ENCODE data around the gene KMT2E.
"Not testable (repeated sequence)": the region's sequence is repeated elsewhere in the genome, so short reads cannot be mapped to it uniquely, and the experiment has no call there.

KMT2E gene

DNA sequence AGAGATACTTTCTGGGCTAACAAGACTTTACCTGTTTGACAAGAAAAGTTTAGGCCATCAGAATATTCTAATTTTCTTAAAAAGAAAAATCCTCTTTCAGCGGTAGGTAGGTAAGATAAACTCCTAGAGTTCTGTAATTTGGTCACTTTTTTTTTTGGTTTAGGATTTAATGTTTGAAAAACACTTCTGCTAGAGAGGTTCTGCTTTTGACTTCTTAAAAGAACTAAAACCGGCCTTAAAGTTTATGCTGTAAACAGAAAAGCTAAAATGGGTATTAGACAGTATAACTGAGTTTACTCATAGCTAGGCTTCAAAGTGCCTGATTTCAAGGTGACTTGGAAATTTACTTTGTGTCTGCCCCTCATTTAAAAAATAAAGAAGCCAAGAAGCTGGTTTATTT lies 21.7 kb upstream of the KMT2E start:
- no peak for TF ChIP-seq ZNF274 (IDR thresholded peaks at IDR 0.05; ENCODE audit: low read depth, low read length)
- no peak overlapping the region for H3K4me3 ChIP-seq (ENCODE audit: low read length)

DNA sequence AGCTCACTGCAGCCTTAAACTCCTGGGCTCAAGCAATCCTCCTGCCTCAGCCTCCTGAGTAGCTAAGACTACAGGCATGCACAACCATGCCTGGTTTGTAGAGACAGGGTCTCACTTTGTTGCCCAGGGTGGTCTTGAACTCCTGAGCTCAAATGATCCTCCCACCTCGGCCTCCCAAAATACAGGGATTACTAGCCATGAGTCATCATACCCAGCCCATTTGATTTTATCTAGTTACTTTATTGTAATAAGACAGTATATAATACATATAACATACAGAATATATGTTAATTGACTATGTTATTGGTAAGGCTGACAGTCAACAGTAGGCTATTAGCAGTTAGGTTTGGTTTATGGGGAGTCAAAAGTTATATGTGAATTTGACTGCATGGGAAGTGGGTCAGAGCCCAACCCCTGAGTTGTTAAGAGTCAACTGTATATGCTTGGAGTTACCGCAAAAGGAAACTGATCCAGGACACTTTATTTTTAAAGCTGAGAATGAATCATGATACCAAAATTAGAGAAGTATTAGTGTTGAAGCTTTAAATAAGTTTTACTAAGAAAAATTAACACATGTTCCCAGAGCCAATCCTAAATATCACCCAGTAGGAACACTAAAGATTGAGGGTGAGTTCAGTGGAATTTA lies 20.7 kb upstream of the KMT2E start:
- no peak overlapping the region for H3K4me3 ChIP-seq (ENCODE audit: low read length)
- no peak for TF ChIP-seq ZNF274 (IDR thresholded peaks at IDR 0.05; ENCODE audit: low read depth, low read length)

- no peak for TF ChIP-seq ZNF274 (IDR thresholded peaks at IDR 0.05; ENCODE audit: low read depth, low read length)
- no peak overlapping the region for H3K4me3 ChIP-seq (ENCODE audit: low read length)
These were observed 15.8 kb upstream of the KMT2E start for GRCh38 chr7:104998040-104998752.

DNA sequence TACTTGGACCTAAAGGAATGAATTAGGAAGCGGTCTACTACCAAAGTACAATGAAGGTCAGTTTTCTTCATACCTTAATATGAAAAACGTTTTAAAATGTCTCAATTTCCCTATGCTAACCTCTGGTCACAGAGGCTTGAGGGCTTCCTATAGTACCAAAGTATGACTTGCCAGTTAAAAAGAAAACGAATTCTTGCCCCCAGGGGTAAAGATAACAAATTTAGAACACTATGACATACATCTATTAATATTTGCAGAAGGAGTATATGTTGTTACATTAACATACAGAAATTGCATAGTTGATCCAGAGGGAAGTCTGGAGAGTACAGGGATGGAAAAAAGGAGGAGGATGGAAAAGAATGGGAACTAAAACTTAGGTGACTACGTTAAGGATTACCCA lies 13.8 kb upstream of the KMT2E start:
- no peak overlapping the region for H3K4me3 ChIP-seq (ENCODE audit: low read length)
- no peak for TF ChIP-seq ZNF274 (IDR thresholded peaks at IDR 0.05; ENCODE audit: low read depth, low read length)

DNA sequence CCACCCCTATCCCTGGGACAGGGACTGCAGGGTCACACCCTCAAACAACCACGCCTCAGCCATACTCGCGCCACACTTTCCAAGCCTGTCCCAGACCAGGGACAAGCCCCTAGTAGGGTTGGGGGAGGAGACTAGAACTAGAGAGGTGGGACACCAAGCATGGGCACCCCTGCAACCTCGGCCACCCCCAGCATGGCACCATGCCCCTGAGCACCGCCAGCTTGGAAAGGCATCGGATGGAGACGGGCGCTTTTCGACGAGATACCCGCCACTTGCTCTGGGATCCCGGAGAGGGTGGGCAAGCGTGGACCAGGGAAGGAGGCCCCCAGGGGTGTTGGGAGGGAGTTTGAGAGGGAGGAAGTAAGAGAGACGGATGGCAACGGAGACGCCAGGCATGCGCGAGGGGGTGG lies 13.1 kb upstream of the KMT2E start:
- no peak for TF ChIP-seq ZNF274 (IDR thresholded peaks at IDR 0.05; ENCODE audit: low read depth, low read length)
- H3K4me3 ChIP-seq (ENCODE audit: low read length): no peak overlapping the region

DNA sequence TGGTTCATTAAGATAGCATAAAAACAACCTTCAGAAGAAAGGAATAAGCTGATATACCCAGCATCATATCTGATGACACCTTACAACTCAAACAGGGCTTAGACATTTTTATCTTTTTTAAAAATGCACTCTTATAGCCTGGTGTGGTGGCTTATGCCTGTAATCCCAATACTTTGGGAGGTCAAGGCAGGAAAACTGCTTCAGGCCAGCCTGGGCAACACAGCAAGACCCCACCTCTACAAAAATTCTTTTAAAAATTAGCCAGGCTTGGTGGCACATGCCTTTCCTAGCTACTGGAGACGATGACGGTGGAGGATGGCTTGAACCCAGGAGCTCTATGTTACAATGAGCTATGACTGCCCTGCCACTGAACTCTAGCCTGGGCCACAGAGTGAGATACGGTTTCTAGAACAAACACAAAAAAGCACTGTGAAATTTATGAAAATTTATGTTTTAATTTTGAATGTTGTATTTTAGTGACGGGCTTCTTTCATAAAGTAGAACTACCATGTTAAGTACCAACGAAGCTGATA lies 12.3 kb upstream of the KMT2E start:
- TF ChIP-seq ZNF274 (IDR thresholded peaks at IDR 0.05; ENCODE audit: low read depth, low read length): no peak
- no peak overlapping the region for H3K4me3 ChIP-seq (ENCODE audit: low read length)

DNA sequence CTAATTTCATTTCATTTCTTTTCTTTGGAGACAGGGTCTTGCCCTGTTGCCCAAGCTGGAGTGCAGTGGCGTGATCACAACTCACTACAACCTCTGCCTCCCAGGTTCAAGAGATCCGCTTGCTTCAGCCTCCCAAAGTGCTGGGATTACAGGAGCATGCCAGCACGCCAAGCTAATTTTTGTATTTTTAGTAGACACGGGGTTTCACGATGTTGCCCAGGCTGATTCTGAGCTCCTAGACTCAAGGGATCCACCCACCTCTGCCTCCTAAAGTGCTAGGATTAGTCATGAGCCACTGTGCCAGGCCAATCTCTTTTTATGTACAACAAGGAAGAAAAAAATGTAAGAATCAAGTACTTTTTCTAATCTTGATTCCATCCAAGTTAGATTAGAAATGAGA lies 10.7 kb upstream of the KMT2E start:
- TF ChIP-seq ZNF274 (IDR thresholded peaks at IDR 0.05; ENCODE audit: low read depth, low read length): no peak
- H3K4me3 ChIP-seq (ENCODE audit: low read length): no peak overlapping the region

DNA sequence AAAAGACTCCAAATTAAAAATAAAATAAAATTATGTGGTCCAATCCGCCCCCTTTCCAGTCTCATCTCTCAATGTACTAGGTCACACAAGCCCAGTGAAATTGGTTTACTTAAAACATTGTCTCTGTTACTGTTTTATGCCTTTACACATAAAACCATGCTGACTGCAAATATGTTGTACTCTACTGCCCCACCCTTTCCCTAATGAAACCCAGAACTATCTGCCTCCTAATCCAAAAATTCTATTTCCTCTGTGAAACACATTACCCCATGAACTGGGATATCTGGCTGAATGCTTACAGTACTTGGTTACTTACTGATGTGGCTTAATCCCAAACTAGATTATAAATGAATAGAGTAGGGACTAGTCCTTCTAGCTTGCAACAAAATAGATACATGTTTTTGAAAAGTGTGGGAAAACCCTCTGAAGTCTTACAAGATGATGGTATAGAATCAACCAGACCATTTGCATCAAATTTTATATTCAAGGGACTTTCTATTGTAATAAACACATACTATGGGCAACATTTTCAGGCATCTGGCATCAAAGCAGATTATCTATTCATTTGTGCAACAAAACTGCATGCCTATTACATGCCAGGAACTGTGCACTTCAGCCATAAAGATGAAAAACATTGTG lies 10.0 kb upstream of the KMT2E start:
- no peak overlapping the region for H3K4me3 ChIP-seq (ENCODE audit: low read length)
- no peak for TF ChIP-seq ZNF274 (IDR thresholded peaks at IDR 0.05; ENCODE audit: low read depth, low read length)

- not testable (repeated sequence) for H3K4me3 ChIP-seq (ENCODE audit: low read length)
These were observed 9.0 kb upstream of the KMT2E start for GRCh38 chr7:105005006-105005405.

DNA sequence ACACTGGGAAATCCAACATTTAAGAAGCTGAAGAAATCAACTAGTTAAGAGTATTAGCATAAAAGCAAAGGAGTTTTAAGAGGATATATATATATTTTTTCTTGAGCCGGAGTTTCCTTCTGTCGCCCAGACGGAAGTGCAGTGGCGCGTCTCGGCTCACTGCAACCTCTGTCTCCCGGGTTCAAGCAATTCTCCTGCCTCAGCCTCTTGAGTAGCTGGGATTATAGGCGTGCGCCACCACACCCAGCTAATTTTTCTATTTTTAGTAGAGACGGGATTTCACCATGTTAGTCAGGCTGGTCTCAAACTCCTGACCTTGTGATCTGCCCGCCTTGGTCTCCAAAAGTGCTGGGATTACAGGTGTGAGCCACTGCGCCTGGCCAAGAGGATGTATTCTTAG lies 8.5 kb upstream of the KMT2E start:
- not testable (repeated sequence) for H3K4me3 ChIP-seq (ENCODE audit: low read length)

GRCh38 chr7:105006367-105007136 lies 7.5 kb upstream of the KMT2E start:
- no peak overlapping the region for H3K4me3 ChIP-seq (ENCODE audit: low read length)
- TF ChIP-seq ZNF274 (IDR thresholded peaks at IDR 0.05; ENCODE audit: low read depth, low read length): no peak

GRCh38 chr7:105007298-105007697 lies 6.7 kb upstream of the KMT2E start:
- H3K4me3 ChIP-seq (ENCODE audit: low read length): no peak overlapping the region
- TF ChIP-seq ZNF274 (IDR thresholded peaks at IDR 0.05; ENCODE audit: low read depth, low read length): no peak

DNA sequence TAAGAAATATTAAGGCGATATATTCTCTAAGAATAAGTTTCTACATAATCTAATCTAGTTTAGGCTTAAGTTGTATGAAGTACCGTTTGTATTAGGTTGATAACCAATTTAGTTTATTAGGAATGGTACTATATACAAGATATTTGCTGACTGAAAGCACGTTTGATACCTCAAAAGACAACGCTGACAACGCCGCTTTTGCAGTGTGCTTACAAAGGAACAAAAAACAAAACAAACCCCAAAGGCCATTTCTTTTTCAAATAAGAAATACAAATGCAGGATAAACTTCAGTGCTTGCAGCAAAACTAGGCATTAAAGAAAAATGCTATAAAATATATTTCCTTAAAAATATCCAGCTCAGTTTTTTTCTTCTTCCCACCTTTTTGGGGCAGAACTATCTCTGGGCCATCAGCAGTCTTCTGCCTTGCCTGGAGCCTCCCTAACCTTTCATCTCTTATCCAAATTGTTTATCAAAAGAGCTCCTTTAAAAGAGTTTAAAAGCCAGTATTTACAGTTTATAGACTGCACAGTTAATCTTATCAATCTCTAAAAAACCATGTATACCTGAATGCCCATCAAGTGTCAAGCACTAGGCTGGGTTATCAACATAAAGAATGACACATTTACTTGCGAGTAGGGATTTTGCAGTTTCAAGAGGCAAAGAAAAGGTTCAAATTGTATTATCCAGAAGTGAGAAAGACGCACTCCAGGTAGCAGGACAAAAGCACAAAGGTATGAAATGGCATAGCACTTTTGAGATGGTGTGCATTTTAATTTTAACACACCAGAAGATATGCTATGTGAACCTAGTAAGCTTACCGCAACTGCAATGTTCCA lies 4.1 kb upstream of the KMT2E start:
- no peak for TF ChIP-seq ZNF274 (IDR thresholded peaks at IDR 0.05; ENCODE audit: low read depth, low read length)
- peak overlapping the region; percentile 88; the same call in 1 of the 2 replicates for H3K4me3 ChIP-seq (ENCODE audit: low read length)

All from GM08714 (cell line).